Measurements from ENCODE around the gene DCST2. TPM values are rescaled to one million over a fixed set of nuclear protein-coding genes. Genes with fewer than 3 reads are reported as not detected.

The DCST2 gene
- polyA plus RNA-seq, 2 of the 4 experiments (the other 2 are of a cell fraction): 0.23 to 1.0 TPM

DNA sequence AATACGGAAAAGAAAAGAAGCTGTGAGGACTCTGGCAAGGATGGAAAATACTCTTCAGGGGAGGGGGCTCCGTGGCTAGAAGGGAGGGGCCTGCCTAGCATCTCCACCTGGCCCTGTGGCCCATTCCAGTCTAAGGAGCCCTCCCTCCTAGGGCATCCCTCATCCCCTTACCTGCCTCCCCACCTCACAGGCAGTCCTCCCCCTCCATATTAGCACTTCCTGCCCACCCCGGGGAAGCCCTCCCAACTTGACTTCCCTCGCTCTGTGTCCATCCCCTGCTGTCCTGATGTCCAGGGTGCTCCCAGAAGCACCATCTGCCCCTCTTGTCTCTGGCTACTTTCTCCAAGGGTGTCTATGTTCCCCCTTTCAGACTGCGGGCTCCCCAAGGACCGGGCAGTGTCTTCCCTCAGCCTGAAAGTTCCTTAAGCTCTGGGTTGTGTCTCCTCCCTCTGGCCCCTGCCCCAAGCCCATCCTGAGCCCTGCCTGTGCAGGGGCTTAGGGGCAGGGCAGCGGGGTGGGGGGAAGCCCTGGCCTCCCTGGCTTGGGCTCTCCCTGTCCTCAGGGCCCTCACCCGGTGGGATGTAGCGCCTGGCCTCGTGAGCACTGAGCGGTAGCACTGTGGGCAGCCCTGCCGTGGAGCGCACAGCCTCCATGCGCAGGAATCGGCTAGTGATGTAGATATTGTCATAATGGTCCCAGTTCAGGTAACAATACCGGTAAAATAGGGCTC, 3.9 kb downstream of the DCST2 start:
- H3K4me2 ChIP-seq: no peak overlapping the region
- TF ChIP-seq JUNB (IDR thresholded peaks at IDR 0.05): no peak
- TF ChIP-seq EHMT2 (IDR thresholded peaks at IDR 0.05; ENCODE audit: low read depth): no peak
- no peak for TF ChIP-seq EHF (CRISPR knock-in tag; IDR thresholded peaks at IDR 0.05)
- no peak for TF ChIP-seq RNF2 (IDR thresholded peaks at IDR 0.05; ENCODE audit: borderline replicate concordance, low read depth)
- no peak for TF ChIP-seq TFCP2L1 (CRISPR knock-in tag; IDR thresholded peaks at IDR 0.05)
- no peak for TF ChIP-seq PHF8 (IDR thresholded peaks at IDR 0.05; ENCODE audit: borderline replicate concordance, low read depth)
- no peak for TF ChIP-seq ZSCAN20 (CRISPR knock-in tag; IDR thresholded peaks at IDR 0.05)
- DNase-seq (ENCODE audit: low read depth in 1 of 2, low spot score in 1 of 2): no peak
- CTCF ChIA-PET: interaction anchor here (0.9 to 1.2 kb wide), 2 partner anchors 55 to 62 kb away, joined by 3 to 5 read pairs; no protein-coding TSS in a partner anchor
- no peak overlapping the region for H3K4me3 ChIP-seq
- WGBS (ENCODE audit: missing lambda C conversion rate): 94% methylated on average over 11 of the region's 16 CpGs
- POLR2A ChIA-PET: no interaction called here
- H3K4me1 ChIP-seq: peaks cover 27% of the 10 kb centered on the region
- H3K9me3 ChIP-seq: no peaks in the 10 kb centered on the region
- H3K27ac ChIP-seq: peak overlapping the region in 1 of 2 experiments; percentile 48; a peak in 2 of 6 replicates
- peak in 1 of 2 experiments; percentile 16; a peak in 2 of 6 replicates for ATAC-seq
- FAIRE-seq: no peak

DNA sequence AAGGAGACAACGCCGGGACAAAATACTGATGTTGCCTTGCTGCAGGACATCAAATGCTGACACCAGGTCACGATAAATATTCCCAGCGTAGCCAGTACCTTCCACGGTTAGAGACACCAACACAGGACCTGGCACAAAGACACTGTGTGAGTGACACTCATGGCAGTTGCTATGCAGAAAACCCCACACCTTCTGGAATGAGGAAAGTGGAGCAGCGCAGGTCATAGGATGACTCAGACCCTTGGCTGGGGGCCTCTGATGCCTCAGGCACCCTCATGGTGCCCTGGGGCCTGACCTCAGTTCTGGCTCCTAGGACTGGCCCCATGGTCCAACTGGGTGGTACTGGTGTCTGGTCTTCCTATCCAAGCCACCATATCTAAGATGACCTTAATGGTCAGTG, 7.0 kb downstream of the DCST2 start:
- WGBS (ENCODE audit: missing lambda C conversion rate): 63% methylated on average over 6 of the region's 6 CpGs
- Histone ChIP-seq H3K9me3 (no peaks in the 10 kb centered on the region), H3K4me3 (no peak overlapping the region), H3K27ac (peak overlapping the region; percentile 75 to 83), H3K4me1 (peaks cover 57% of the 10 kb centered on the region), H3K4me2 (peak overlapping the region; percentile 64)
- POLR2A ChIA-PET: no interaction called here
- CTCF ChIA-PET: no interaction called here
- DNase-seq (ENCODE audit: low read depth in 1 of 2, low spot score in 1 of 2) (peak in 1 of 2 experiments; percentile 57), FAIRE-seq (no peak), ATAC-seq (peak; percentile 44 to 47; a peak in 4 of 6 replicates)
- no peak for TF ChIP-seq ZSCAN20 (CRISPR knock-in tag; IDR thresholded peaks at IDR 0.05)
- no peak for TF ChIP-seq HDAC2 (IDR thresholded peaks at IDR 0.05)
- TF ChIP-seq FOSL2 (IDR thresholded peaks at IDR 0.05): 0 out of 2 replicates have a peak, but pooled peaks have one; percentile 25
- peak; percentile 78 for TF ChIP-seq FOSL2 (CRISPR knock-in tag; IDR thresholded peaks at IDR 0.05)
- TF ChIP-seq, protein P1, sequence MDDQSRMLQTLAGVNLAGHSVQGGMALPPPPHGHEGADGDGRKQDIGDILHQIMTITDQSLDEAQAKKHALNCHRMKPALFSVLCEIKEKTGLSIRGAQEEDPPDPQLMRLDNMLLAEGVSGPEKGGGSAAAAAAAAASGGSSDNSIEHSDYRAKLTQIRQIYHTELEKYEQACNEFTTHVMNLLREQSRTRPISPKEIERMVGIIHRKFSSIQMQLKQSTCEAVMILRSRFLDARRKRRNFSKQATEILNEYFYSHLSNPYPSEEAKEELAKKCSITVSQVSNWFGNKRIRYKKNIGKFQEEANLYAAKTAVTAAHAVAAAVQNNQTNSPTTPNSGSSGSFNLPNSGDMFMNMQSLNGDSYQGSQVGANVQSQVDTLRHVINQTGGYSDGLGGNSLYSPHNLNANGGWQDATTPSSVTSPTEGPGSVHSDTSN (IDR thresholded peaks at IDR 0.05): no peak
- TF ChIP-seq, protein P2, sequence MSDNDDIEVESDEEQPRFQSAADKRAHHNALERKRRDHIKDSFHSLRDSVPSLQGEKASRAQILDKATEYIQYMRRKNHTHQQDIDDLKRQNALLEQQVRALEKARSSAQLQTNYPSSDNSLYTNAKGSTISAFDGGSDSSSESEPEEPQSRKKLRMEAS (IDR thresholded peaks at IDR 0.05): peak; percentile 48; the same call in 1 of the 2 replicates
- TF ChIP-seq EHF (CRISPR knock-in tag; IDR thresholded peaks at IDR 0.05): no peak
- peak; percentile 82 for TF ChIP-seq RFX5 (IDR thresholded peaks at IDR 0.05)
- TF ChIP-seq RAD21 (conservative IDR thresholded peaks at IDR 0.05 in 1 of 2, IDR thresholded peaks at IDR 0.05 in 1 of 2): no peak
- TF ChIP-seq SMC3 (IDR thresholded peaks at IDR 0.05): no peak

DNA sequence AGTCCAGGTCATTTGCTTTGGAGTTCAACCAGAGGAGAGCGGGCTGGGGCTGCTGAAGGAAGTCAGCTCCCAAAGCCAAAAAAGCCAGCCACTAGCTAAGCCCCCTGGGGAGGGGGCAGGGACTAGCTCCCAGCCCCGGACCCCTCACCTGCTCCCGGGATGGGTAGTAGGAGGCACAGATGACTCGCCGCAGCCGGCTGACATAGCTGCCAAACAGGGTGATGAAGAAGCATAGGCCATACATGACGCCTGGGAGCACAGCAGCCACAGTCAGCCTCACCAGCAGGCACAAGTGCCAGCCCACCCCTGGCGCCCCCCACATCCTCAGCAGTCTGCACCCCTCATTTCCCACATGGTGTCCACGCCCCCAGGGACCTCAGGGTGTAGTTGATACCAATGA, 7.4 kb downstream of the DCST2 start:
- Histone ChIP-seq H3K4me2 (peak overlapping the region; percentile 64), H3K4me3 (no peak overlapping the region), H3K27ac (peak overlapping the region; percentile 75 to 83), H3K4me1 (peaks cover 61% of the 10 kb centered on the region), H3K9me3 (no peaks in the 10 kb centered on the region)
- WGBS (ENCODE audit: missing lambda C conversion rate): 48% methylated on average over 8 of the region's 9 CpGs
- CTCF ChIA-PET: no interaction called here
- FAIRE-seq: no peak
- DNase-seq (ENCODE audit: low read depth in 1 of 2, low spot score in 1 of 2): no peak
- TF ChIP-seq RNF2 (IDR thresholded peaks at IDR 0.05; ENCODE audit: borderline replicate concordance, low read depth): no peak
- TF ChIP-seq, protein P3, sequence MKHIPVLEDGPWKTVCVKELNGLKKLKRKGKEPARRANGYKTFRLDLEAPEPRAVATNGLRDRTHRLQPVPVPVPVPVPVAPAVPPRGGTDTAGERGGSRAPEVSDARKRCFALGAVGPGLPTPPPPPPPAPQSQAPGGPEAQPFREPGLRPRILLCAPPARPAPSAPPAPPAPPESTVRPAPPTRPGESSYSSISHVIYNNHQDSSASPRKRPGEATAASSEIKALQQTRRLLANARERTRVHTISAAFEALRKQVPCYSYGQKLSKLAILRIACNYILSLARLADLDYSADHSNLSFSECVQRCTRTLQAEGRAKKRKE (CRISPR knock-in tag; IDR thresholded peaks at IDR 0.05; ENCODE audit: low read depth): no peak
- TF ChIP-seq, protein P2 (IDR thresholded peaks at IDR 0.05): peak; percentile 52
- peak in 1 of 2 experiments; percentile 24; a peak in 4 of 6 replicates for ATAC-seq
- POLR2A ChIA-PET: interaction anchor here (0.6 kb wide), 1 partner anchor 25 kb away, joined by 4 read pairs; the partner anchor contains the start of gene ADAM15

Measured in A549 (cell line).